OCI-LY1 (cell line): ENCODE data around the gene PGM2L1.

Experiments
- EZH2 ChIP-seq: fragments of 200-600 bp; sonication (generic), shearing (Covaris generic); IDR thresholded peaks from 2 replicates; pipeline ENCODE4 v1.8.0; 2017; ENCODE audit warnings: borderline replicate concordance, mixed run types, mild to moderate bottlenecking, antibody characterized with exemption, low read length, moderate library complexity, mixed read lengths
- TF ChIP-seq, protein P1 (sequence below): fragments of 200-600 bp; sonication (generic), shearing (Covaris generic); IDR thresholded peaks from 2 replicates; pipeline ENCODE4 v1.5.1; 2017; ENCODE audit warnings: mild to moderate bottlenecking, antibody characterized with exemption, low read length, moderate library complexity, mixed read lengths

DNA sequence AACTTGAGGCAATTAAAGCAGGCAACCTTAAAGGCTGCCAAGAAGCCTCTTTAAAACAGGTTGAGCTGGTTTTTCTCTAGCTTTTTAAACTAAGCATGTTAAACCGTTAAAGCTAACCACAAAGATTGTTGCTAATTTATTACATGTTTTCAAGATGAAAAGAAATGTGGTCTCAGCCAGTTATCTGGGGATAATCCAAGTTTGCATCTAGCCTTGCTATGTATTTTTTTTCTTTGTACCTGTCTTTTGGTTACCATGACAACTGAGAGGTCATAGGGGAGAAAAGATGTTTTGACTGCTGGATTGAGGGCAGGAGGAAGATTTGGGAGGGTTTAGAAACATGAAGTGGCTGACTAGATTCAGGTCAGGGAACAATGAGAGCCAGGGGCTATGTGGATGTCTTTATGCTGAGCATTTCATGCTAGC, 19.2 kb upstream of the PGM2L1 start:
- TF ChIP-seq, protein P1, sequence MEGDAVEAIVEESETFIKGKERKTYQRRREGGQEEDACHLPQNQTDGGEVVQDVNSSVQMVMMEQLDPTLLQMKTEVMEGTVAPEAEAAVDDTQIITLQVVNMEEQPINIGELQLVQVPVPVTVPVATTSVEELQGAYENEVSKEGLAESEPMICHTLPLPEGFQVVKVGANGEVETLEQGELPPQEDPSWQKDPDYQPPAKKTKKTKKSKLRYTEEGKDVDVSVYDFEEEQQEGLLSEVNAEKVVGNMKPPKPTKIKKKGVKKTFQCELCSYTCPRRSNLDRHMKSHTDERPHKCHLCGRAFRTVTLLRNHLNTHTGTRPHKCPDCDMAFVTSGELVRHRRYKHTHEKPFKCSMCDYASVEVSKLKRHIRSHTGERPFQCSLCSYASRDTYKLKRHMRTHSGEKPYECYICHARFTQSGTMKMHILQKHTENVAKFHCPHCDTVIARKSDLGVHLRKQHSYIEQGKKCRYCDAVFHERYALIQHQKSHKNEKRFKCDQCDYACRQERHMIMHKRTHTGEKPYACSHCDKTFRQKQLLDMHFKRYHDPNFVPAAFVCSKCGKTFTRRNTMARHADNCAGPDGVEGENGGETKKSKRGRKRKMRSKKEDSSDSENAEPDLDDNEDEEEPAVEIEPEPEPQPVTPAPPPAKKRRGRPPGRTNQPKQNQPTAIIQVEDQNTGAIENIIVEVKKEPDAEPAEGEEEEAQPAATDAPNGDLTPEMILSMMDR: no peak
- no peak for TF ChIP-seq EZH2
